ENCODE measurements around the gene HELZ.
"Not testable (repeated sequence)": the region's sequence is repeated elsewhere in the genome, so short reads cannot be mapped to it uniquely, and the experiment has no call there.

HELZ gene

GRCh38 chr17:67276075-67276474 lies 31.1 kb upstream of the HELZ start:
- TF ChIP-seq, protein P1, sequence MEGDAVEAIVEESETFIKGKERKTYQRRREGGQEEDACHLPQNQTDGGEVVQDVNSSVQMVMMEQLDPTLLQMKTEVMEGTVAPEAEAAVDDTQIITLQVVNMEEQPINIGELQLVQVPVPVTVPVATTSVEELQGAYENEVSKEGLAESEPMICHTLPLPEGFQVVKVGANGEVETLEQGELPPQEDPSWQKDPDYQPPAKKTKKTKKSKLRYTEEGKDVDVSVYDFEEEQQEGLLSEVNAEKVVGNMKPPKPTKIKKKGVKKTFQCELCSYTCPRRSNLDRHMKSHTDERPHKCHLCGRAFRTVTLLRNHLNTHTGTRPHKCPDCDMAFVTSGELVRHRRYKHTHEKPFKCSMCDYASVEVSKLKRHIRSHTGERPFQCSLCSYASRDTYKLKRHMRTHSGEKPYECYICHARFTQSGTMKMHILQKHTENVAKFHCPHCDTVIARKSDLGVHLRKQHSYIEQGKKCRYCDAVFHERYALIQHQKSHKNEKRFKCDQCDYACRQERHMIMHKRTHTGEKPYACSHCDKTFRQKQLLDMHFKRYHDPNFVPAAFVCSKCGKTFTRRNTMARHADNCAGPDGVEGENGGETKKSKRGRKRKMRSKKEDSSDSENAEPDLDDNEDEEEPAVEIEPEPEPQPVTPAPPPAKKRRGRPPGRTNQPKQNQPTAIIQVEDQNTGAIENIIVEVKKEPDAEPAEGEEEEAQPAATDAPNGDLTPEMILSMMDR (conservative IDR thresholded peaks at IDR 0.05; ENCODE audit: low read depth, low read length) = no peak
- no peak for DNase-seq (ENCODE audit: low read depth)
- H3K4me3 ChIP-seq (ENCODE audit: low read length) = no peak overlapping the region

DNA sequence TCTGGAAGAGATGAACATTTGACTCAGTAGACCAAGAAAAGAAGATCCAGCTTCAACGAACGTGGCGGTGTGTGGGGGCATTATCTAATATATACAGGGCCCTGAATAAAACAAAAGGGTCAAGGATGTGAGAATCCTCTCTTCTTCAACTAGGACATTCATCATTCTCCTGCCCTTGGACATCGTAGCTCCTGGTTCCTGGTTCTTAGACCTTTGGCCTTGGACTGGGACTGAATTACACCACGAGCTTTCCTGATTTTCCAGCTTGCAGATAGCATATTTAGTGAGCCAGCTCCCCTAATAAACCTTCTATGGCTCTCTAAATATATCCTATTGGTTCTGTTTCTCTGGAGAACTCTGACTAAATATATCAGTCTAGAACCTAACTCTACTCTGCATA lies 29.5 kb upstream of the HELZ start:
- DNase-seq (ENCODE audit: low read depth) = no peak
- no peak overlapping the region for H3K4me3 ChIP-seq (ENCODE audit: low read length)
- TF ChIP-seq, protein P1 (conservative IDR thresholded peaks at IDR 0.05; ENCODE audit: low read depth, low read length) = no peak

GRCh38 chr17:67273900-67274299 lies 28.9 kb upstream of the HELZ start:
- DNase-seq (ENCODE audit: low read depth) = no peak
- no peak overlapping the region for H3K4me3 ChIP-seq (ENCODE audit: low read length)
- TF ChIP-seq, protein P1 (conservative IDR thresholded peaks at IDR 0.05; ENCODE audit: low read depth, low read length) = no peak

DNA sequence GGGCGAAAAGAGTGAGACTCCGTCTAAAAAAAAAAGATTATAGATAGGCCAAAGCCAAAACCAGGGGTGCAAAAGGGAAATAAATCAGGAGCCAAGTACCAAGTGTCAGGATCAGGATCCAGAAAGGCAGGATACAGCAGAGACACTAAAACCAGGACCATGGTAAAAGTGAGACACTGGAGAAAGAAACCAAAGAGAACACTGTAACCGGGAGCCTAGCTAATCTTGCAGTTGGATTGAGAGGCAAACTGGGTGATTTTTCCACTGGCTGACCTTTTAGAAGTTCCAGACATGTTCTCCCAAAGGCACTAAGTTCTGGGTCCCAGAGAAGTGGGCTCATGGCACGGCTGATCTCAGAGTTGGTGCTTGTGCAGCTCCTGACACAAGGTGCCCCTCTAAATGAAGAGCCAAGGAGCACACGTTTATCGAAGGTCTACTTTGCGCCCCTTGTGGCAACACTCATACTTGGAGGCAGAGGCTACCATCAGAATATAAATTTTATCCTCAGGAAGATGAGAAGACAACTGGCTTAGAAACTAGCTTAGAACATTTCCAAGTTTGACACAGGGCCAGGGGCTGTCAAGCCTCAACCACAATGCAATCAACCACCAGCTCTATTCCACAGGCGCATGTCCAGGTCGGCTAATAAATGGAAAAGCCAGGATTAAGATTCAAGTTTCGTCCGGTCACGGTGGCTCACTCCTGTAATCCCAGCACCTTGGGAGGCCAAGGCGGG lies 27.5 kb upstream of the HELZ start:
- DNase-seq (ENCODE audit: low read depth) = no peak
- no peak overlapping the region for H3K4me3 ChIP-seq (ENCODE audit: low read length)
- TF ChIP-seq, protein P1 (conservative IDR thresholded peaks at IDR 0.05; ENCODE audit: low read depth, low read length) = peak; percentile 47

- H3K4me3 ChIP-seq (ENCODE audit: low read length); DNase-seq (ENCODE audit: low read depth): not testable (repeated sequence)
Observed at GRCh38 chr17:67271187-67271586, 26.2 kb upstream of the HELZ start.

- no peak overlapping the region for H3K4me3 ChIP-seq (ENCODE audit: low read length)
- TF ChIP-seq, protein P1 (conservative IDR thresholded peaks at IDR 0.05; ENCODE audit: low read depth, low read length) = no peak
- DNase-seq (ENCODE audit: low read depth) = no peak
Observed at GRCh38 chr17:67270416-67270815, 25.4 kb upstream of the HELZ start.

DNA sequence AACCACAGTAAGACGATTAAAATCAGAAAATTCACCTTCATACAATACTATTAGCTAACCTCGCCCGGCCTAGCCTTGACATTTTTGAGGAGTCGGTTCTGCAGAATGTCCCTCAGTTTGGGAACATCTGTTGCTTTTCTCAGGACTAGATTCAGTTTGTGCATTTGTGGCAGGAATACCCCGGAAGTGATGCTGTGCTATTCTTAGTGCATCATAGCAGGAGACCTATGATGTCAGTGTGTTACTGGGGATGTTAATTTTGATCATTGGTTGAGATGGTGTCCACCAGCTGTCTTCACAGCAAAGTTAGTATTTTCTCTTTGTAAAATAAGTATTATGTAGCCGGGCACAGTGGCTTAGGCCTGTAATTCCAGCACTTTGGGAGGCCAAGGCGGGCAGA lies 21.5 kb upstream of the HELZ start:
- DNase-seq (ENCODE audit: low read depth) = no peak
- TF ChIP-seq, protein P1 (conservative IDR thresholded peaks at IDR 0.05; ENCODE audit: low read depth, low read length) = no peak
- no peak overlapping the region for H3K4me3 ChIP-seq (ENCODE audit: low read length)
